ENCODE measurements around the gene PHLDB2. TPM values are rescaled to one million over a fixed set of nuclear protein-coding genes. Genes with fewer than 3 reads are reported as not detected.

Gene PHLDB2
- total RNA-seq, 1 experiment from 2014 or later: 13.2 TPM

DNA sequence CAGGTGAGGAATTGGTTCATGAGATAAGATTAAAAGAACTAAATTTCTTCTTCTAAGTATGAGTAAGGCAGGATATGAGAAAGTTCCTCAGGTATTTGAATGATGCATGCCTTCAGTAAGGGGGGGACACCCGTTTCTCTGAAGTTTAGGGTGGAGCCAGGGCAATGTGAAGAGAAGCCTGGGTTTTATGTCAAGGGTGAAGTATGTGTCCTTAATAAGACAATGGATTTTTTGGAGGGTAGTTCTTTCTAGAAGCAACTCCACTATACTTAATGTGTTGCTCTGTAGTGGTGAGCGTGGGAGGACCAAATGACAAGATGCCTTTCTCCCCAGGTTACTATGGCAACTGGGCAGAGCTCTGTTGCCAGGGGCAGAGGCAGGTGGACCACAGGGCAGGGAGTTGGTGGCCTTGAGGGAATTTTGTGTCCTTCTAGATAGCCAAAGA, 44.0 kb downstream of the PHLDB2 start:
- H4K5ac ChIP-seq (ENCODE audit: insufficient read length, low read depth, low read length): no peak overlapping the region
- no peak overlapping the region for H2AK5ac ChIP-seq (ENCODE audit: insufficient read length, low read length)
- no peak overlapping the region for H2BK15ac ChIP-seq (ENCODE audit: low read depth, low read length)
- no peak overlapping the region for H3K9ac ChIP-seq (ENCODE audit: extremely low read depth, insufficient read length, low read length)
- no peak overlapping the region for H2BK5ac ChIP-seq (ENCODE audit: insufficient read length, low read length)
- H4K91ac ChIP-seq (ENCODE audit: insufficient read length, low read depth, low read length): no peak overlapping the region
- TF ChIP-seq, protein P1, sequence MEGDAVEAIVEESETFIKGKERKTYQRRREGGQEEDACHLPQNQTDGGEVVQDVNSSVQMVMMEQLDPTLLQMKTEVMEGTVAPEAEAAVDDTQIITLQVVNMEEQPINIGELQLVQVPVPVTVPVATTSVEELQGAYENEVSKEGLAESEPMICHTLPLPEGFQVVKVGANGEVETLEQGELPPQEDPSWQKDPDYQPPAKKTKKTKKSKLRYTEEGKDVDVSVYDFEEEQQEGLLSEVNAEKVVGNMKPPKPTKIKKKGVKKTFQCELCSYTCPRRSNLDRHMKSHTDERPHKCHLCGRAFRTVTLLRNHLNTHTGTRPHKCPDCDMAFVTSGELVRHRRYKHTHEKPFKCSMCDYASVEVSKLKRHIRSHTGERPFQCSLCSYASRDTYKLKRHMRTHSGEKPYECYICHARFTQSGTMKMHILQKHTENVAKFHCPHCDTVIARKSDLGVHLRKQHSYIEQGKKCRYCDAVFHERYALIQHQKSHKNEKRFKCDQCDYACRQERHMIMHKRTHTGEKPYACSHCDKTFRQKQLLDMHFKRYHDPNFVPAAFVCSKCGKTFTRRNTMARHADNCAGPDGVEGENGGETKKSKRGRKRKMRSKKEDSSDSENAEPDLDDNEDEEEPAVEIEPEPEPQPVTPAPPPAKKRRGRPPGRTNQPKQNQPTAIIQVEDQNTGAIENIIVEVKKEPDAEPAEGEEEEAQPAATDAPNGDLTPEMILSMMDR (conservative IDR thresholded peaks at IDR 0.05): no peak
- H3K27me3 ChIP-seq (ENCODE audit: insufficient read depth, low read length): no peaks in the 10 kb centered on the region
- H3K4me2 ChIP-seq (ENCODE audit: insufficient read depth, insufficient read length, low read length): no peak overlapping the region
- no peak overlapping the region for H3T11ph ChIP-seq (ENCODE audit: low read length)
- no peak overlapping the region for H2BK120ac ChIP-seq (ENCODE audit: low read depth, low read length, poor library complexity, severe bottlenecking)
- H3K9me3 ChIP-seq (ENCODE audit: control insufficient read depth, low read depth, low read length): no peaks in the 10 kb centered on the region
- H3K9me3 Mint-ChIP-seq: peaks cover 12 to 15% of the 10 kb centered on the region in 2 experiments
- H3K56ac ChIP-seq (ENCODE audit: insufficient read length, low read depth, low read length): no peak overlapping the region
- H3K27ac ChIP-seq (ENCODE audit: insufficient read length, low read depth, low read length): no peak overlapping the region
- peaks cover 7 to 23% (median 17%) of the 10 kb centered on the region in 3 experiments for H3K36me3 Mint-ChIP-seq (ENCODE audit: insufficient read depth in 1 of 3, low read depth in 3 of 3)
- H2BK12ac ChIP-seq (ENCODE audit: insufficient read length, low read depth, low read length): no peak overlapping the region
- H4K20me1 ChIP-seq (ENCODE audit: control insufficient read depth, insufficient read depth, insufficient read length): no peaks in the 10 kb centered on the region
- no peak overlapping the region for H3K18ac ChIP-seq (ENCODE audit: insufficient read length, low read depth, low read length)
- DNase-seq: no peak
- no peaks in the 10 kb centered on the region for H3K4me1 ChIP-seq (ENCODE audit: insufficient read depth, low read length)
- no peak overlapping the region for H2AFZ ChIP-seq (ENCODE audit: low read length)
- no peak overlapping the region for H3K14ac ChIP-seq (ENCODE audit: insufficient read depth, low read length)
- no peak overlapping the region for H3K4ac ChIP-seq (ENCODE audit: low read depth, low read length)
- no peak overlapping the region for H2BK20ac ChIP-seq (ENCODE audit: low read depth, low read length, poor library complexity, severe bottlenecking)
- H3K79me2 ChIP-seq (ENCODE audit: insufficient read depth, low read length): no peaks in the 10 kb centered on the region
- no peaks in the 10 kb centered on the region for H3K23me2 ChIP-seq (ENCODE audit: insufficient read length, low read depth, low read length, poor library complexity, severe bottlenecking)
- no peak overlapping the region for H4K8ac ChIP-seq (replicated peaks; ENCODE audit: insufficient read length, low read depth, low read length)
- no peaks in the 10 kb centered on the region for H3K79me1 ChIP-seq (ENCODE audit: insufficient read depth, low read depth, low read length, poor library complexity, severe bottlenecking)
- no peak overlapping the region for H3K4me3 Mint-ChIP-seq
- WGBS (ENCODE audit: extremely low coverage, insufficient read length, low lambda C conversion rate): no CpG with 5 or more reads among the region's 2 CpGs
- H3K4me1 Mint-ChIP-seq: no peaks in the 10 kb centered on the region
- H3K23ac ChIP-seq (ENCODE audit: insufficient read length, low read depth, low read length): no peak overlapping the region
- H3K27ac Mint-ChIP-seq: no peak overlapping the region; a peak in 2 of 7 replicates
- H3K27me3 Mint-ChIP-seq (ENCODE audit: low read depth): no peaks in the 10 kb centered on the region

All from H9 (cell line).